HEK293T (cell line): Measurements from ENCODE around the gene PREX1.

Experiments used
- CTCF ChIA-PET: fragments of 350-600 bp; formaldehyde crosslinking; extraction: SDS; loops from one replicate; lab custom pipeline; 2021; ENCODE audit warnings: antibody characterized with exemption, inconsistent platforms; lab: Yijun Ruan, JAX
- POLR2A ChIA-PET: fragments of 350-600 bp; formaldehyde crosslinking; extraction: SDS; loops from one replicate; lab custom pipeline; 2020; ENCODE audit warnings: antibody characterized with exemption, inconsistent platforms; lab: Yijun Ruan, JAX
- DNase-seq: peaks from one replicate; pipeline ENCODE4 v3.0.0; 2012; ENCODE audit warnings: mixed read lengths; ENCODE audit errors: extremely low spot score
- ARNT ChIP-seq: fragments of 450-650 bp; IDR thresholded peaks from 2 replicates; pipeline ENCODE4 v1.6.1; 2017; ENCODE audit warnings: mild to moderate bottlenecking
- BHLHE40 ChIP-seq: fragments of 450-650 bp; IDR thresholded peaks from 2 replicates; pipeline ENCODE4 v1.6.1; 2016; ENCODE audit warnings: mild to moderate bottlenecking, moderate library complexity, borderline replicate concordance
- CTBP1 ChIP-seq: fragments of 450-650 bp; IDR thresholded peaks from 2 replicates; pipeline ENCODE4 v1.6.1; 2016; ENCODE audit warnings: borderline replicate concordance
- ELF4 ChIP-seq: fragments of 450-650 bp; IDR thresholded peaks from 2 replicates; pipeline ENCODE4 v1.6.1; 2017; ENCODE audit warnings: antibody characterized with exemption
- FOXA1 ChIP-seq: fragments of 450-650 bp; IDR thresholded peaks from 2 replicates; pipeline ENCODE4 v1.6.1; 2016; ENCODE audit warnings: mild to moderate bottlenecking
- FOXK2 ChIP-seq: fragments of 450-650 bp; IDR thresholded peaks from 2 replicates; pipeline ENCODE4 v1.6.1; 2016; ENCODE audit warnings: mild to moderate bottlenecking
- FOXM1 ChIP-seq: fragments of 450-650 bp; IDR thresholded peaks from 2 replicates; pipeline ENCODE4 v1.6.1; 2017; ENCODE audit warnings: mild to moderate bottlenecking, borderline replicate concordance
- HDGF ChIP-seq: fragments of 450-650 bp; IDR thresholded peaks from 2 replicates; pipeline ENCODE4 v1.6.1; 2017; ENCODE audit warnings: antibody characterized with exemption, borderline replicate concordance
- L3MBTL2 ChIP-seq: fragments of 450-650 bp; conservative IDR thresholded peaks from 2 replicates; pipeline ENCODE4 v1.6.1; 2016; ENCODE audit warnings: mild to moderate bottlenecking
- LEF1 ChIP-seq: fragments of 450-650 bp; IDR thresholded peaks from 2 replicates; pipeline ENCODE4 v1.6.1; 2017; ENCODE audit warnings: mild to moderate bottlenecking, borderline replicate concordance
- NFRKB ChIP-seq: fragments of 450-650 bp; IDR thresholded peaks from 2 replicates; pipeline ENCODE4 v1.6.1; 2016; ENCODE audit warnings: mild to moderate bottlenecking, moderate library complexity
- PKNOX1 ChIP-seq: fragments of 450-650 bp; IDR thresholded peaks from 2 replicates; pipeline ENCODE4 v1.6.1; 2016
- SP1 ChIP-seq: fragments of 450-650 bp; IDR thresholded peaks from 2 replicates; pipeline ENCODE4 v1.6.1; 2017
- SUZ12 ChIP-seq: fragments of 450-650 bp; IDR thresholded peaks from 2 replicates; pipeline ENCODE4 v1.6.1; 2016; ENCODE audit warnings: mild to moderate bottlenecking
- TARDBP ChIP-seq: fragments of 450-650 bp; IDR thresholded peaks from 2 replicates; pipeline ENCODE4 v1.6.1; 2016
- ZNF384 ChIP-seq: fragments of 450-650 bp; IDR thresholded peaks from 2 replicates; pipeline ENCODE4 v1.6.1; 2016

The PREX1 gene

GRCh38 chr20:48824830-48825565, 2.8 kb downstream of the PREX1 start:
- TF ChIP-seq FOXA1 (no peak), ARNT (no peak), NFRKB (no peak), PKNOX1 (no peak)
- no peak for DNase-seq
- ChIA-PET CTCF (no interaction called here), POLR2A (no interaction called here)

- POLR2A ChIA-PET = no interaction called here
- no peak for DNase-seq
- CTCF ChIA-PET = no interaction called here
These were observed 3.8 kb downstream of the PREX1 start for GRCh38 chr20:48823960-48824498.

GRCh38 chr20:48823476-48823875, 4.3 kb downstream of the PREX1 start:
- no peak for TF ChIP-seq LEF1
- TF ChIP-seq FOXA1 = no peak
- no peak for TF ChIP-seq HDGF
- no peak for TF ChIP-seq ARNT
- TF ChIP-seq NFRKB = no peak
- no peak for TF ChIP-seq TARDBP
- TF ChIP-seq L3MBTL2 = no peak
- TF ChIP-seq BHLHE40 = no peak
- no peak for TF ChIP-seq ELF4
- no peak for TF ChIP-seq SUZ12
- TF ChIP-seq PKNOX1 = no peak
- POLR2A ChIA-PET = no interaction called here
- DNase-seq = no peak
- CTCF ChIA-PET = no interaction called here

More at GRCh38 chr20:48823960-48824498, 3.8 kb downstream of the PREX1 start:
- TF ChIP-seq ELF4 (no peak), LEF1 (no peak), FOXM1 (no peak), ZNF384 (no peak), TARDBP (no peak), SP1 (no peak), L3MBTL2 (no peak), CTBP1 (no peak), BHLHE40 (no peak), FOXA1 (no peak), FOXK2 (no peak), NFRKB (no peak), SUZ12 (no peak), ARNT (no peak)

- TF ChIP-seq ARNT (no peak), FOXK2 (no peak), ELF4 (no peak), SUZ12 (no peak), NFRKB (no peak), L3MBTL2 (no peak), CTBP1 (no peak), ZNF384 (no peak), FOXM1 (no peak), BHLHE40 (no peak), PKNOX1 (no peak)
- CTCF ChIA-PET = no interaction called here
- no peak for DNase-seq
- POLR2A ChIA-PET = no interaction called here
These were observed 4.9 kb downstream of the PREX1 start for GRCh38 chr20:48822879-48823385.

- TF ChIP-seq FOXK2 (no peak), FOXA1 (no peak), L3MBTL2 (no peak), SP1 (no peak), SUZ12 (no peak), BHLHE40 (no peak), TARDBP (no peak), ARNT (no peak), FOXM1 (no peak), PKNOX1 (no peak), HDGF (no peak), ELF4 (no peak), ZNF384 (no peak), CTBP1 (no peak), NFRKB (no peak)
- ChIA-PET CTCF (no interaction called here), POLR2A (no interaction called here)
- DNase-seq = no peak
These were observed 5.6 kb downstream of the PREX1 start for GRCh38 chr20:48822178-48822577.
